Measurements from ENCODE around the gene CACHD1. TPM values are rescaled to one million over a fixed set of nuclear protein-coding genes. Genes with fewer than 3 reads are reported as not detected.

The CACHD1 gene
- total RNA-seq, 1 experiment from 2014 or later: not detected

- H3K4me1 ChIP-seq (ENCODE audit: low read length): no peaks in the 10 kb centered on the region
- no peaks in the 10 kb centered on the region for H3K79me2 ChIP-seq (ENCODE audit: low read length)
- H3K4me2 ChIP-seq (ENCODE audit: low read depth, low read length, poor library complexity, severe bottlenecking): no peak overlapping the region
- peaks cover 2% of the 10 kb centered on the region; the same call in 1 of the 2 replicates for H3K27me3 ChIP-seq (ENCODE audit: low read length)
- H3K9me2 ChIP-seq (replicated peaks; ENCODE audit: insufficient read depth, low read length): no peaks in the 10 kb centered on the region; the same call in 1 of the 2 replicates
- no peaks in the 10 kb centered on the region for H4K20me1 ChIP-seq (ENCODE audit: insufficient read depth, low read depth, low read length)
- no peak overlapping the region for H3K4me3 ChIP-seq (ENCODE audit: low read length)
- no peak overlapping the region for H3K27ac ChIP-seq (ENCODE audit: low read length)
- no peak overlapping the region for H2AFZ ChIP-seq (ENCODE audit: low read length)
- no peaks in the 10 kb centered on the region for H3K9me3 ChIP-seq (ENCODE audit: low read length)
- H3K9ac ChIP-seq (ENCODE audit: low read length): no peak overlapping the region
- no peak for DNase-seq
- no peaks in the 10 kb centered on the region for H3K36me3 ChIP-seq (ENCODE audit: insufficient read depth, low read length)
Observed at GRCh38 chr1:64578270-64578973, 108.5 kb downstream of the CACHD1 start.

- Histone ChIP-seq H2AFZ (ENCODE audit: low read length) (no peak overlapping the region), H3K9ac (ENCODE audit: low read length) (no peak overlapping the region), H3K27me3 (ENCODE audit: low read length) (peaks cover 2% of the 10 kb centered on the region; the same call in 1 of the 2 replicates), H4K20me1 (ENCODE audit: insufficient read depth, low read depth, low read length) (no peaks in the 10 kb centered on the region), H3K27ac (ENCODE audit: low read length) (no peak overlapping the region), H3K79me2 (ENCODE audit: low read length) (no peaks in the 10 kb centered on the region), H3K9me3 (ENCODE audit: low read length) (no peaks in the 10 kb centered on the region), H3K9me2 (replicated peaks; ENCODE audit: insufficient read depth, low read length) (no peaks in the 10 kb centered on the region; the same call in 1 of the 2 replicates), H3K36me3 (ENCODE audit: insufficient read depth, low read length) (no peaks in the 10 kb centered on the region), H3K4me1 (ENCODE audit: low read length) (no peaks in the 10 kb centered on the region), H3K4me2 (ENCODE audit: low read depth, low read length, poor library complexity, severe bottlenecking) (no peak overlapping the region), H3K4me3 (ENCODE audit: low read length) (no peak overlapping the region)
- DNase-seq: no peak
Observed at GRCh38 chr1:64579767-64580166, 109.8 kb downstream of the CACHD1 start.

GRCh38 chr1:64581135-64581842 is 111.4 kb downstream of the CACHD1 start:
- Histone ChIP-seq H2AFZ (ENCODE audit: low read length) (no peak overlapping the region), H3K4me1 (ENCODE audit: low read length) (no peaks in the 10 kb centered on the region), H3K9me3 (ENCODE audit: low read length) (no peaks in the 10 kb centered on the region), H3K36me3 (ENCODE audit: insufficient read depth, low read length) (no peaks in the 10 kb centered on the region), H3K4me2 (ENCODE audit: low read depth, low read length, poor library complexity, severe bottlenecking) (no peak overlapping the region), H3K27me3 (ENCODE audit: low read length) (peaks cover 2% of the 10 kb centered on the region; the same call in 1 of the 2 replicates), H3K4me3 (ENCODE audit: low read length) (no peak overlapping the region), H3K9ac (ENCODE audit: low read length) (no peak overlapping the region), H3K27ac (ENCODE audit: low read length) (no peak overlapping the region), H3K9me2 (replicated peaks; ENCODE audit: insufficient read depth, low read length) (no peaks in the 10 kb centered on the region), H3K79me2 (ENCODE audit: low read length) (no peaks in the 10 kb centered on the region), H4K20me1 (ENCODE audit: insufficient read depth, low read depth, low read length) (no peaks in the 10 kb centered on the region)
- no peak for DNase-seq

GRCh38 chr1:64581843-64582185 is 111.9 kb downstream of the CACHD1 start:
- Histone ChIP-seq H3K79me2 (ENCODE audit: low read length) (no peaks in the 10 kb centered on the region), H3K4me2 (ENCODE audit: low read depth, low read length, poor library complexity, severe bottlenecking) (no peak overlapping the region), H3K27me3 (ENCODE audit: low read length) (peaks cover 2% of the 10 kb centered on the region; the same call in 1 of the 2 replicates), H3K4me1 (ENCODE audit: low read length) (no peaks in the 10 kb centered on the region), H3K9me3 (ENCODE audit: low read length) (no peaks in the 10 kb centered on the region), H3K27ac (ENCODE audit: low read length) (no peak overlapping the region), H3K36me3 (ENCODE audit: insufficient read depth, low read length) (no peaks in the 10 kb centered on the region), H3K4me3 (ENCODE audit: low read length) (no peak overlapping the region), H3K9ac (ENCODE audit: low read length) (no peak overlapping the region), H4K20me1 (ENCODE audit: insufficient read depth, low read depth, low read length) (no peaks in the 10 kb centered on the region), H2AFZ (ENCODE audit: low read length) (no peak overlapping the region), H3K9me2 (replicated peaks; ENCODE audit: insufficient read depth, low read length) (no peaks in the 10 kb centered on the region)
- no peak for DNase-seq

- no peak overlapping the region for H3K4me2 ChIP-seq (ENCODE audit: low read depth, low read length, poor library complexity, severe bottlenecking)
- no peak for DNase-seq
- H3K36me3 ChIP-seq (ENCODE audit: insufficient read depth, low read length): no peaks in the 10 kb centered on the region
- H2AFZ ChIP-seq (ENCODE audit: low read length): no peak overlapping the region
- H3K4me1 ChIP-seq (ENCODE audit: low read length): no peaks in the 10 kb centered on the region
- H4K20me1 ChIP-seq (ENCODE audit: insufficient read depth, low read depth, low read length): no peaks in the 10 kb centered on the region
- H3K27me3 ChIP-seq (ENCODE audit: low read length): peaks cover 2% of the 10 kb centered on the region; the same call in 1 of the 2 replicates
- no peak overlapping the region for H3K9ac ChIP-seq (ENCODE audit: low read length)
- no peak overlapping the region for H3K4me3 ChIP-seq (ENCODE audit: low read length)
- H3K79me2 ChIP-seq (ENCODE audit: low read length): no peaks in the 10 kb centered on the region
- no peak overlapping the region for H3K27ac ChIP-seq (ENCODE audit: low read length)
- H3K9me3 ChIP-seq (ENCODE audit: low read length): no peaks in the 10 kb centered on the region
- no peaks in the 10 kb centered on the region for H3K9me2 ChIP-seq (replicated peaks; ENCODE audit: insufficient read depth, low read length)
Observed at GRCh38 chr1:64584479-64584878, 114.5 kb downstream of the CACHD1 start.

- Histone ChIP-seq H3K79me2 (ENCODE audit: low read length) (no peaks in the 10 kb centered on the region), H4K20me1 (ENCODE audit: insufficient read depth, low read depth, low read length) (no peaks in the 10 kb centered on the region), H3K4me1 (ENCODE audit: low read length) (no peaks in the 10 kb centered on the region), H3K9ac (ENCODE audit: low read length) (no peak overlapping the region), H3K27me3 (ENCODE audit: low read length) (no peaks in the 10 kb centered on the region), H2AFZ (ENCODE audit: low read length) (no peak overlapping the region), H3K9me3 (ENCODE audit: low read length) (no peaks in the 10 kb centered on the region), H3K4me3 (ENCODE audit: low read length) (no peak overlapping the region), H3K27ac (ENCODE audit: low read length) (no peak overlapping the region), H3K4me2 (ENCODE audit: low read depth, low read length, poor library complexity, severe bottlenecking) (no peak overlapping the region), H3K36me3 (ENCODE audit: insufficient read depth, low read length) (no peaks in the 10 kb centered on the region), H3K9me2 (replicated peaks; ENCODE audit: insufficient read depth, low read length) (no peaks in the 10 kb centered on the region)
- no peak for DNase-seq
Observed at GRCh38 chr1:64588876-64589275, 118.9 kb downstream of the CACHD1 start.

GRCh38 chr1:64590316-64590715 is 120.4 kb downstream of the CACHD1 start:
- Histone ChIP-seq H4K20me1 (ENCODE audit: insufficient read depth, low read depth, low read length) (no peaks in the 10 kb centered on the region), H3K79me2 (ENCODE audit: low read length) (no peaks in the 10 kb centered on the region), H3K9me3 (ENCODE audit: low read length) (no peaks in the 10 kb centered on the region), H2AFZ (ENCODE audit: low read length) (no peak overlapping the region), H3K9ac (ENCODE audit: low read length) (no peak overlapping the region), H3K4me1 (ENCODE audit: low read length) (no peaks in the 10 kb centered on the region), H3K4me3 (ENCODE audit: low read length) (no peak overlapping the region), H3K27me3 (ENCODE audit: low read length) (no peaks in the 10 kb centered on the region), H3K9me2 (replicated peaks; ENCODE audit: insufficient read depth, low read length) (no peaks in the 10 kb centered on the region), H3K27ac (ENCODE audit: low read length) (no peak overlapping the region), H3K4me2 (ENCODE audit: low read depth, low read length, poor library complexity, severe bottlenecking) (no peak overlapping the region), H3K36me3 (ENCODE audit: insufficient read depth, low read length) (no peaks in the 10 kb centered on the region)
- DNase-seq: no peak

- Histone ChIP-seq H3K27me3 (ENCODE audit: low read length) (no peaks in the 10 kb centered on the region; the same call in 1 of the 2 replicates), H4K20me1 (ENCODE audit: insufficient read depth, low read depth, low read length) (no peaks in the 10 kb centered on the region), H3K4me1 (ENCODE audit: low read length) (no peaks in the 10 kb centered on the region), H3K9me3 (ENCODE audit: low read length) (no peaks in the 10 kb centered on the region), H3K9ac (ENCODE audit: low read length) (no peak overlapping the region), H3K36me3 (ENCODE audit: insufficient read depth, low read length) (no peaks in the 10 kb centered on the region), H3K79me2 (ENCODE audit: low read length) (no peaks in the 10 kb centered on the region), H3K27ac (ENCODE audit: low read length) (no peak overlapping the region), H3K4me2 (ENCODE audit: low read depth, low read length, poor library complexity, severe bottlenecking) (no peak overlapping the region), H2AFZ (ENCODE audit: low read length) (no peak overlapping the region), H3K4me3 (ENCODE audit: low read length) (no peak overlapping the region), H3K9me2 (replicated peaks; ENCODE audit: insufficient read depth, low read length) (no peaks in the 10 kb centered on the region)
- no peak for DNase-seq
Observed at GRCh38 chr1:64594446-64594845, 124.5 kb downstream of the CACHD1 start.

All from Karpas-422 (cell line).